ENCODE data around the gene FGF4.

DNA sequence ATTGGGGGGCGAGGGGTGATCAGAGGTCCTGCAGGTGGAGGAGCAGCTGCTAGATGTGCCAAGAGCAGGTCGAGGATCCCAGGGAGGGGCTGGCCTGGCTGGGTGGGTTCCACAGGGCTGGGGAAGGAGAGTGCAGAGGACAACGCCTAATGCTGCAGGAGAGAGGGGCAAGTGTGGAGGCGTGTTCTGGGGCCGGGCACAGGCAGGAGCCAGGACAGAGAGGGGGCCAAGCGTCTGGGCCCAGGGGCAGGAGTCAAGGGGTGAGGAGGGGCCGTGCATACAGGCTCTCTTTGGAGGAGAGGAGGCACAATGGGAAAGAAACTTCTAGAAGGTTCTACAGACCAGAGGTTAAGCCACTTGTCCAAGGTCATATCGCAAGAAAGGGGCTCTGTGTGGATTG, 44.6 kb downstream of the FGF4 start:
- no peak for TF ChIP-seq BCL11A (tag by site-specific recombination; IDR thresholded peaks at IDR 0.05; ENCODE audit: low read depth)
- TF ChIP-seq ZBTB7A (tag by site-specific recombination; IDR thresholded peaks at IDR 0.05; ENCODE audit: low read depth): no peak
- TF ChIP-seq ZNF239 (tag by site-specific recombination; IDR thresholded peaks at IDR 0.05): no peak
- no peak for TF ChIP-seq REPIN1 (tag by site-specific recombination; IDR thresholded peaks at IDR 0.05; ENCODE audit: low read depth)
- no peak for TF ChIP-seq ZNF391 (tag by site-specific recombination; IDR thresholded peaks at IDR 0.05; ENCODE audit: borderline replicate concordance, low read depth)
- TF ChIP-seq REST (tag by site-specific recombination; IDR thresholded peaks at IDR 0.05): no peak
- no peak for TF ChIP-seq ZNF626 (tag by site-specific recombination; IDR thresholded peaks at IDR 0.05)
- no peak for TF ChIP-seq TCF7L2 (IDR thresholded peaks at IDR 0.05; ENCODE audit: borderline replicate concordance, low read depth, low read length)
